HG03060 (cell line): ENCODE data around the gene RDH13.
"Not testable (repeated sequence)": the region's sequence is repeated elsewhere in the genome, so short reads cannot be mapped to it uniquely, and the experiment has no call there.

Experiments
- ATAC-seq: cut with Tn5 transposase; IDR thresholded peaks from one replicate; pipeline ENCODE4 v1.9.1; 2021; ENCODE audit warnings: low read depth, moderate number of reproducible peaks; ENCODE audit not compliant: unreplicated experiment

The RDH13 gene

GRCh38 chr19:55020351-55020750, 42.6 kb downstream of the RDH13 start:
- ATAC-seq, result not testable (repeated sequence)

DNA sequence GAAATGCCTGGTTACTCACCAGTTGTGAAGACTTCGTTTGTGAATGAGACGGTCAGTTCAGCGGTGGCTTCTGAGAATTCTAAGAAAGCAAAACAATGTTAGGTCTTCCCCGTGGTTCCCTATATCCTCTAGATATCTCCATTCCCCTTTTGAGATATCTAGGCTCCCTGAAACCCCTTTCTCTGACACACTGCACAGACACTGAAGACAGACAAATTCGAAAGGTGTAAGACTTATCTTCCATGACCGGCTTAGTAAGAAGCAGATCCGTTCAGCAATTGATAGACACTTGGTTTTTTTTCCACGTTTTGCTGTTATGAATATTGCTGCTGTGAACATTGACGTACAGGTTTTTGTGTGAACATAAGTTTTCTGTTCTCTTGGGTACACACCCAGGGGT, 44.3 kb downstream of the RDH13 start:
- ATAC-seq, result no peak

DNA sequence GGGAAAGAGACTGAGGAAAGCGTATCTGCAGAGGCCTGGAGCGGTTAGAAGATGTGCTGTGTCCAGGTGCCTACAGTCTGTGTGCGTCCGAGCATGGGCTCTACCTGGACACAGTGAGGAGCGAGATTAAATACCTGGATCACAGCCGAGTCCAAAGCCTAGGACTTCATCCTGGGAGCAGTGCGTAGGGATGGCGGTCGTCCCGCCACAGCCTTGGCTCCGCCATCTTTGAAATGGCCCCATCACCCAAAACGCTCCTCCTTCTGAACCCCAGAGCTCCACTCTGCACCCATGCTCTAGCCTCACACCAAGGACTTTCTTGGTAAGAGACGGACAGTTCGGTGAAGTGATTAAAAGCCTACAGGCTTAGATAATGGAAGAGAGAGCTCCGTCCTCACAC, 44.7 kb downstream of the RDH13 start:
- no peak for ATAC-seq

DNA sequence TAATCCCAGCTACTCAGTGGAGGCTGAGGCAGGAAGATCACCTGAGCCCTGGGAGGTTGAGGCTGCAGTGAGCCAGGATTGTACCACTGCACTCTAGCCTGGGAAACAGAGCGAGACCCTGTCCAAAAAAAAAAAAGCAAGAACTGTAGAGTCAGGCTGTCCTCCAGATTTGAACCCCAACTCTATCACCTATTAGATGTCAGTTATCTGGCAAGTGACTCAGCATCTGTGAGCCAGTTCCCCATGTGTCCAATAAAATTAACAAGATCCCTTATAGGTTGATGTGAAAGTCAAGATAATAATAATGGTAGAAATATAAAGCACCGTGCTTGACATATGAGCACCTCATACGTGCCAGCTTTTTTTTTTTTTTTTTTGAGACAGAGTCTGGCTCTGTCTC, 46.9 kb downstream of the RDH13 start:
- no peak for ATAC-seq

DNA sequence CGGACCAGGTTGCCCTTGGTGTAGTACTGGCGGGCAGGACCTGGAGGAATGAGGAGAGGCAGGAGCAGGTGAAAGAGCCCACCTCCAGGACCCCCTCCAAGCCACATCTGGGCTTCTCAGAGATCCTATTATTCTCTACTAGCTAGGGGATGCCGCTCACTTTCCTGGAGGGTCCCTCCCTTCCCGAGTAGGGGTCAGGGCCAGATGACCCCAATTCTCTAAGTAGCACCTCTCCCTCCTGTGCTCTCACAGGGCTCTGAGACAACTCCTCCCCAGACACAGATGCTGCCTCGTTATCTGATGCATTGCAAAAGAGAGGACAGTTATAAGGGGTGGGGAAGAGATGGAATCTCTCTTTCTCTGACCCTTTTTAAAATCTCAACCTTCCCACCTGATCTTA, 47.8 kb downstream of the RDH13 start:
- ATAC-seq, result no peak

GRCh38 chr19:55014714-55015113, 48.2 kb downstream of the RDH13 start:
- no peak for ATAC-seq

GRCh38 chr19:55013596-55013995, 49.4 kb downstream of the RDH13 start:
- ATAC-seq, result no peak

DNA sequence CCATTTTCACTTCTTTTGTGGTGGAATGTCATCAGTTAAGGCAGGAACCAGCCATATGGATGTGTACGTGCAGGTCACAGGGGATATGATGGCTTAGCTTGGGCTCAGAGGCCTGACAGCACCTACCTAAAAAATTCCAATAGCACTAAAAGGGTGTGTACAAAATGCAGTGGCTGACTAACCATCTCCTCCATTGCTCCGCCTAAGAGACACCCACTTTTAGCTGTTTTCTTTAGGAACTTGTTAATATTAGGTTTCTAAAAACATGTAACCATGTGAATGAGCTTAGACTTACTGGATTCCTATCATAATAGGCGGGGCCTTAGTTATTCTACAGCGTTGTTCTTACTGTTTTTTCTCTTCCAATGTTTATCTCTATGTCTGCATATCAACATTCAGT, 50.6 kb downstream of the RDH13 start:
- ATAC-seq, result no peak

- not testable (repeated sequence) for ATAC-seq
Observed at GRCh38 chr19:55010561-55010960, 52.4 kb downstream of the RDH13 start.

GRCh38 chr19:55008781-55009180, 54.2 kb downstream of the RDH13 start:
- not testable (repeated sequence) for ATAC-seq

- ATAC-seq, result not testable (repeated sequence)
Observed at GRCh38 chr19:55008189-55008588, 54.8 kb downstream of the RDH13 start.

DNA sequence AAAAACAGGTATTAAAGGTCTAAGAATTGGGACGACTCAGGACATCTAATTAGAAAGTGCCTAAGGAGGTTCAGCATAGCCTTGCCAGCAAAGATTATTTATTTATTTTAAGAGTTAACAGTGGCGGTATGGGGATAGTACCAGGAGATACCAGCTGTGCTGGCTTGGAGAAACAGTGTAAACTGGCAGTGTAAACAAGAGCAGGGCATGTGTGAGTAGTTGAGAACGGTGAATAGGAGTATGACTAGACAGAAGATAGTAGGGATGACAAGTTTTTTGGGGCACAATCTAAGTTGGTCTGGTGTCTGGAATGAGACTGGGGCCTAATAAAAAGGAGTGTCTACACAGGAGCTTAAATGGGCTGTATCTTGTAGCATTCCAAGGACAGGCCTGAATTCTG, 55.4 kb downstream of the RDH13 start:
- ATAC-seq, result not testable (repeated sequence)

- not testable (repeated sequence) for ATAC-seq
Observed at GRCh38 chr19:55006795-55007194, 56.2 kb downstream of the RDH13 start.

DNA sequence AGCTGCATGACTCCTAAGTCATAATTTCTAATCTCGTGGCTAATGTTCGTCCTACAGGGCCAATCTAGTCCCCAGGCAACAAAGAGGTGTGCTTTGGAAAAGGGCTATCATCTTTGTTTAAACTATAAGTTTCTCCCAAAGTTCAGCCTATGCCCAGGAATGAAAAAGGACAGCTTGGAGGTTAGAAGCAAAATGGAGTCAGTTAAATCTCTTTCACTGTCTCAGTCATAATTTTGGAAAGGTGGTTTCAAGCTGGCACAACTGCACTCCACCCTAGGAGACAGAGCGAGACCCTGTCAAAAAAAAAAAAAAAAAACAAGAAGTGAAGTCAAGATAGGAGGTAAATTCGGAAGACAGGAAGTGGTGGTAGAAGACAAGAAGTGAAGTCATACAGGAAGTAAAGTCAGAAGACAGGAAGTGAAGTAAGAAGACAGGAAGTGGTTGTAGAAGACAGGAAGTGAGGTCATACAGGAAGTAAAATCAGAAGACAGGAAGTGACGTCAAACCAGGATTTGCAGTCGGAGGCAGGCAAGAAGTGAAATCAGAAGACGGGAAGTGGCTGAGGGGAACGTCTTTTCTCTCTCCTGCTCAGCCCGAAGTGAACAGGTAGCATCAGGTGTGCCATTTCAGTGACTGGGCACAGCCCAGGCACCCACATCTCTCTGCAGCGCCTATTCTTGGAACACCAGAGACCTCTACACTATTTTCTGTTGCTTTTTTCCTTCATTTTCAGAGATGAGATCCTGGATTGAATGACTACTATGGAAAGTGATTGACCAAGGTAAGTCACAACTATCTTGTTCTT, 57.1 kb downstream of the RDH13 start:
- ATAC-seq, result no peak

DNA sequence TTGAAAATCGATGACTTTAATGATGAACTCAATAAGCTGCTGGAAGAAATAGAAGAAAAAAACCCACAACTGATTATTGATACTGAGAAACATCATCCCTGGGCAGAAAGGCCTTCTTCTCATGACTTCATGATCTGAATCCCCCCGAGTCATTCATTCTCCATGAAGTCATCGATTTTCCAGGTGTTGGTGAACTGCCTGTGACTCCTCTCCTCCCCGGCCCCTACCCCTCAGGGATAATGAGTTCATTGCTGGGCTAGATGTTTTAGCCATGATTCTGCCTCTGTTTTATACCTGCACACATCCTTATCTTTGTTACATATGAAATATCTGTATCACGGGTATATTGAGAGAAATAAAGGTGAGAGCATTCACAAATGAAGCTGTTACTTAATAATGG, 62.2 kb downstream of the RDH13 start:
- no peak for ATAC-seq

- ATAC-seq, result not testable (repeated sequence)
Observed at GRCh38 chr19:54998751-54999239, 64.2 kb downstream of the RDH13 start.

GRCh38 chr19:54995561-54995960, 67.4 kb downstream of the RDH13 start:
- no peak for ATAC-seq
